ENCODE data around the gene USP26.
"Not testable (repeated sequence)": the region's sequence is repeated elsewhere in the genome, so short reads cannot be mapped to it uniquely, and the experiment has no call there.

USP26 gene

GRCh38 chrX:133044145-133044786 is 52.6 kb downstream of the USP26 start:
- in situ Hi-C loops (cut with MboI; ENCODE audit: low sequenced_read_pairs): not testable (repeated sequence)

DNA sequence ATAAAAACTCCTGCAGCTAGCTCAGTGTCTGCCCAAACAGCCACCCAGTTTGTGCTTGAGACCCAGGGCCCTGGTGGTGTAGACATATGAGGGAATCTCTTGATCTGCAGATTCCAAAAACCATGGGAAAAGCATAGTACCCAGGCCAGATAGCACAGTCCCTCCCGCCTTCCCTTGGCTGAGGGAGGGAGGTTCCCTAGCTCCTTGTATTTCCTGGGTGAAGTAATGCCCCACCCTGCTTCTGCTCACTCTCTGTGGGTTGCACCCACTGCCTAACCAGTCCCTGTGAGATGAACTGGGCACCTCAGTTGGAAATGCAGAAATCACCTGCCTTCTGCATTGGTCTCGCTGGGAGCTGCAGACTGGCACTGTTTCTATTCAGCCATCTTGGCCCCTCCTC is 54.6 kb downstream of the USP26 start:
- in situ Hi-C loops (cut with MboI; ENCODE audit: low sequenced_read_pairs): no loop called here

GRCh38 chrX:133033010-133033409 is 63.9 kb downstream of the USP26 start:
- in situ Hi-C loops (cut with MboI; ENCODE audit: low sequenced_read_pairs): no loop called here

GRCh38 chrX:133018229-133018628 is 78.7 kb downstream of the USP26 start:
- in situ Hi-C loops (cut with MboI; ENCODE audit: low sequenced_read_pairs): no loop called here

DNA sequence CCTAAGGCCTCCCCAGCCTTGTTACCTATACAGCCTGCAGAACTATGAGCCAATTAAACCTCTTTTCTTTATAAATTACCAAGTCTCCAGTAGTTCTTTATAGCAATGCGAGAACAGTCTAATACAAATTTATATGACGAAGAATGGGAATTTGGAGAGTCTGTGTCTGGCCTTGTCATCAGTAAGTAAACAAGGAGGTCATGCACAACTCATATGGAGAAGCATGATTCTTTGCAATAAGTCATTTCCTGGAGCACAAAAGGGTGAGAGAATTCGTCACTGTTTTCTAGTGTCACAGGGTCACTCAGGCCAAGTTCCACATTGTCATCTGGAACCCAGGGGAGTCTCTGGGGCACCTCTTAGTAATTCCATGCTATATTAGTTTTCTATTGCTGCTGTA is 89.5 kb downstream of the USP26 start:
- in situ Hi-C loops (cut with MboI; ENCODE audit: low sequenced_read_pairs): no loop called here

DNA sequence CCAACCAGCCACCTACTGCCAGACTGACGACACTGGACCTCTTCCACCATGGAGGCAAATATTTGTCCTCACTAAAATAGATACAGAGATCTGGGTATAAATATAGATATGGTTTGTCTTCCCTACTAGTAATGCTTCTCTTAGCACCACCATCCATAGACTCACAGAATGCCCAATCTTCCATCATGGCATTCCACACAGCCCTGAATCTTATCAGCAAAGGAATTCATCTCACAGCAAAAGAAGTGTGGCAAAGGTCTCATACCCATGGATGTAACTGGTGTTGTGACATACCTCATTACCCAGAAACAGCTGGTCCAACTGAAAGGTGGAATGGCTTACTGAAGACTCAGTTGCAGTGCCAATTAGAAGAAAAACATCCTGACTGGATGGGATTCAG is 91.3 kb downstream of the USP26 start:
- in situ Hi-C loops (cut with MboI; ENCODE audit: low sequenced_read_pairs): no loop called here

DNA sequence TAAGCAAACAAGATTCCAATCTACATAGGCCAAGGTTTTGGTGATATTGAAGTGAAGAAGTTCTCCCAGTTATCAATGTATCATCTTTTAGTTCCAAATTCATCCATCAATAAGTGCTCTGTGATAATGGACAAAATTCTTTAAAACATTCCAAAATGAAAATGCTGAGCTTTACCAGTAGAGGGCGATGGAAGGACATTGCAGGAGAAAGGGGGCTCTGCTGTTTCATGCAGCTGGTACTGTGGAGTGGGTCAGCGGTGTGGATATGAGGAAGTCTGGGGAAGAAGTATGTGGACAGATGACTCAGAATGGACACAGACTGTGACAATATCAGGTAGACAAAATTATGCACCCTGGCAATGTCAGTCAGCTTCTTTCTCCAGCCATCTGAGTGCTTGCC is 91.9 kb downstream of the USP26 start:
- in situ Hi-C loops (cut with MboI; ENCODE audit: low sequenced_read_pairs): no loop called here

DNA sequence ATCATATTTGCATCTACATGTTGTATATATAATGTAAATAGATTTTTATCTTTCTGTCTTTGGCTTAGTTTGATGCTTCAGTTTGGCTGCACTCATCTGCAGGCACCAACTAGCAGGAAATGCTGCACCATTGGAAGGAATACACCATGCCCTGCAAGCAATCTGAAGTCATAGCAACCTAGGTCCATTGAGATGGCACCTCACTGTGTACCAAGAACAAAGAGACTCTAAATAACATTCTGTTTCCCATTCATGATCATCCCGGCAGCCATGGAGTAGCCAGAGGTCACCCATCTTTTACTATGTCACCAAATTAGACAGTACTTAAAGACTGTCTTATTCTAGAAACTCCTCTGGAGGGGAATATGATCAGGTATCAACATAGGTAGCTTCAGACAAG is 97.7 kb downstream of the USP26 start:
- in situ Hi-C loops (cut with MboI; ENCODE audit: low sequenced_read_pairs): no loop called here

- in situ Hi-C loops (cut with MboI; ENCODE audit: low sequenced_read_pairs): no loop called here
These were observed 106.1 kb downstream of the USP26 start for GRCh38 chrX:132990835-132991234.

GRCh38 chrX:132986556-132986955 is 110.4 kb downstream of the USP26 start:
- in situ Hi-C loops (cut with MboI; ENCODE audit: low sequenced_read_pairs): no loop called here

- in situ Hi-C loops (cut with MboI; ENCODE audit: low sequenced_read_pairs): no loop called here
These were observed 112.8 kb downstream of the USP26 start for GRCh38 chrX:132984058-132984650.

- in situ Hi-C loops (cut with MboI; ENCODE audit: low sequenced_read_pairs): no loop called here
These were observed 113.4 kb downstream of the USP26 start for GRCh38 chrX:132983496-132983895.

DNA sequence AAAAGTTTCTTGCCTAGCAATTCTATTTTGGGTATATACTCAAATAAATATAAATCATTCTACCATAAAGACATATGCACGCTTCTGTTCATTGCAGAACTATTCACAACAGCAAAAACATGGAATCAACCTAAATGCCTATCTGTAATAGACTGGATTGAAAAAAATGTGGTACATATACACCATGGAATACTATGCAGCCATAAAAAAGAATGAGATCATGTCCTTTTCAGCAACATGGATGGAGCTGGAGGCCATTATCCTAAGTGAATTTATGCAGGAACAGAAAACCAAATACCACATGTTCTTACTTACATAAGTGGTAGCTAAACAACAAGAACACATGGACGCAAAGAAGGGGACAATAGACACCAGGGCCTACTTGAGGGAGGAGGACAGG is 116.9 kb downstream of the USP26 start:
- in situ Hi-C loops (cut with MboI; ENCODE audit: low sequenced_read_pairs): not testable (repeated sequence)
